Measurements from ENCODE around the gene SOX10.

DNA sequence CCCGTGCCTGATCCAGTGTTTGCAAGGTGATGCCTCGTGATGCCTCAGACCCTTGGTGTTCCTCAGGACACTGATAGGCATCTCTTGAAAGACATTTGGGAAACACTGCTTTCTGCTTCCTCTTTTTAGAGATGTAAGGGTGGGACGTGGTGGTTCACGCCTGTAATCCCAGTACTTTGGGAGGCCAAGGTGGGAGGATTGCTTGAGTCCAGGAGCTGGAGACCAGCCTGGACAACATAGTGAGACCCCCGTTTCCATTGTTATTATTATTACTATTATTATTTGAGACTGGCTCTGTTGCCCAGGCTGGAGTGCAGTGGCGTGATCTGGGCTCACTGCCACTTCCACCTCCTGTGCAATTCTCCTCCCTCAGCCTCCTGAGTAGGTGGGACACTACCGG, 6.5 kb upstream of the SOX10 start:
- no peak for TF ChIP-seq JUN (CRISPR knock-in tag; IDR thresholded peaks at IDR 0.05)
- TF ChIP-seq FOSL1 (CRISPR knock-in tag; IDR thresholded peaks at IDR 0.05; ENCODE audit: borderline replicate concordance) = no peak
- no peak for TF ChIP-seq RBFOX2 (IDR thresholded peaks at IDR 0.05; ENCODE audit: low read depth, low read length)
- no peak for TF ChIP-seq KAT8 (CRISPR knock-in tag; IDR thresholded peaks at IDR 0.05)
- TF ChIP-seq, protein P1, sequence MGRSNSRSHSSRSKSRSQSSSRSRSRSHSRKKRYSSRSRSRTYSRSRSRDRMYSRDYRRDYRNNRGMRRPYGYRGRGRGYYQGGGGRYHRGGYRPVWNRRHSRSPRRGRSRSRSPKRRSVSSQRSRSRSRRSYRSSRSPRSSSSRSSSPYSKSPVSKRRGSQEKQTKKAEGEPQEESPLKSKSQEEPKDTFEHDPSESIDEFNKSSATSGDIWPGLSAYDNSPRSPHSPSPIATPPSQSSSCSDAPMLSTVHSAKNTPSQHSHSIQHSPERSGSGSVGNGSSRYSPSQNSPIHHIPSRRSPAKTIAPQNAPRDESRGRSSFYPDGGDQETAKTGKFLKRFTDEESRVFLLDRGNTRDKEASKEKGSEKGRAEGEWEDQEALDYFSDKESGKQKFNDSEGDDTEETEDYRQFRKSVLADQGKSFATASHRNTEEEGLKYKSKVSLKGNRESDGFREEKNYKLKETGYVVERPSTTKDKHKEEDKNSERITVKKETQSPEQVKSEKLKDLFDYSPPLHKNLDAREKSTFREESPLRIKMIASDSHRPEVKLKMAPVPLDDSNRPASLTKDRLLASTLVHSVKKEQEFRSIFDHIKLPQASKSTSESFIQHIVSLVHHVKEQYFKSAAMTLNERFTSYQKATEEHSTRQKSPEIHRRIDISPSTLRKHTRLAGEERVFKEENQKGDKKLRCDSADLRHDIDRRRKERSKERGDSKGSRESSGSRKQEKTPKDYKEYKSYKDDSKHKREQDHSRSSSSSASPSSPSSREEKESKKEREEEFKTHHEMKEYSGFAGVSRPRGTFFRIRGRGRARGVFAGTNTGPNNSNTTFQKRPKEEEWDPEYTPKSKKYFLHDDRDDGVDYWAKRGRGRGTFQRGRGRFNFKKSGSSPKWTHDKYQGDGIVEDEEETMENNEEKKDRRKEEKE (IDR thresholded peaks at IDR 0.05) = no peak
- no peak for TF ChIP-seq FOXK1 (CRISPR knock-in tag; IDR thresholded peaks at IDR 0.05; ENCODE audit: borderline replicate concordance, low read depth)
- no peak for TF ChIP-seq POLR2AphosphoS2 (IDR thresholded peaks at IDR 0.05; ENCODE audit: low read depth, low read length)
- TF ChIP-seq KLF9 (CRISPR knock-in tag; IDR thresholded peaks at IDR 0.05; ENCODE audit: low read depth) = no peak
- TF ChIP-seq, protein P2, sequence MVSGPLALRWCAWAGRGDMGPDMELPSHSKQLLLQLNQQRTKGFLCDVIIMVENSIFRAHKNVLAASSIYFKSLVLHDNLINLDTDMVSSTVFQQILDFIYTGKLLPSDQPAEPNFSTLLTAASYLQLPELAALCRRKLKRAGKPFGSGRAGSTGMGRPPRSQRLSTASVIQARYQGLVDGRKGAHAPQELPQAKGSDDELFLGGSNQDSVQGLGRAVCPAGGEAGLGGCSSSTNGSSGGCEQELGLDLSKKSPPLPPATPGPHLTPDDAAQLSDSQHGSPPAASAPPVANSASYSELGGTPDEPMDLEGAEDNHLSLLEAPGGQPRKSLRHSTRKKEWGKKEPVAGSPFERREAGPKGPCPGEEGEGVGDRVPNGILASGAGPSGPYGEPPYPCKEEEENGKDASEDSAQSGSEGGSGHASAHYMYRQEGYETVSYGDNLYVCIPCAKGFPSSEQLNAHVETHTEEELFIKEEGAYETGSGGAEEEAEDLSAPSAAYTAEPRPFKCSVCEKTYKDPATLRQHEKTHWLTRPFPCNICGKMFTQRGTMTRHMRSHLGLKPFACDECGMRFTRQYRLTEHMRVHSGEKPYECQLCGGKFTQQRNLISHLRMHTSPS (CRISPR knock-in tag; IDR thresholded peaks at IDR 0.05; ENCODE audit: low read depth) = no peak

Data from HepG2 (cell line).